ENCODE results near the gene CDHR5. TPM values are rescaled to one million over a fixed set of nuclear protein-coding genes. Genes with fewer than 3 reads are reported as not detected.

Gene CDHR5
- polyA plus RNA-seq, 1 of the 3 experiments (the other 2 are of a cell fraction) = not detected

DNA sequence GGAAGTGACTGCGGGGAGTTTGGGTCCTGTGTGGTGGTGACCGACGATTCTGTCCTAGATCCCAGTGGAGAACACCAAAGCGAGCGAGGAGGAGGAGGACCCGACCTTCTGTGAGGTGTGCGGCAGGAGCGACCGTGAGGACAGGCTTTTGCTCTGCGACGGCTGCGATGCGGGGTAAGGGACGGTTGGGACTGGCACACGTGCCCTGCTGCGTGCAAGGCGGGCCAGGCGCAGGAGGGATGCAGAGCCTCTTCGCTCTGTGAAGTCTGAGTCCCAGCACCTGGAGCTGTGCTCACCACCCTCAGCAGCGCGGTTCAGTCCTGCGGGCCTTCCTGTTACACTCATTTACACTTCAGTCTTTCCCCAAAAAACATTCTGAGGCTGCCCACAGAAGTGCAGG, 32.3 kb downstream of the CDHR5 start:
- no peak overlapping the region for H3K4me3 ChIP-seq (ENCODE audit: low read depth in 2 of 2, low read length in 1 of 2)
- peaks cover 51% of the 10 kb centered on the region for H3K79me2 ChIP-seq (ENCODE audit: insufficient read depth)
- no peak overlapping the region for H3K27ac ChIP-seq (ENCODE audit: low read depth in 2 of 2, low read length in 1 of 2)
- no peaks in the 10 kb centered on the region for H3K9me2 ChIP-seq
- H3K36me3 ChIP-seq (replicated peaks in 1 of 2; ENCODE audit: control insufficient read depth in 1 of 2, insufficient read depth in 2 of 2, low read length in 1 of 2) = peaks cover 42 to 72% of the 10 kb centered on the region in 2 experiments
- peaks cover 10% of the 10 kb centered on the region for H3F3A ChIP-seq (replicated peaks; ENCODE audit: insufficient read depth)
- TF ChIP-seq NRF1 (IDR thresholded peaks at IDR 0.05; ENCODE audit: low read depth, low read length) (no peak), GABPA (IDR thresholded peaks at IDR 0.05; ENCODE audit: low read depth) (no peak), CHD2 (IDR thresholded peaks at IDR 0.05; ENCODE audit: low read length, partially characterized antibody) (no peak), SMC3 (IDR thresholded peaks at IDR 0.05; ENCODE audit: low read depth, low read length) (no peak), RFX5 (IDR thresholded peaks at IDR 0.05; ENCODE audit: low read length) (no peak)
- TF ChIP-seq, protein P1, sequence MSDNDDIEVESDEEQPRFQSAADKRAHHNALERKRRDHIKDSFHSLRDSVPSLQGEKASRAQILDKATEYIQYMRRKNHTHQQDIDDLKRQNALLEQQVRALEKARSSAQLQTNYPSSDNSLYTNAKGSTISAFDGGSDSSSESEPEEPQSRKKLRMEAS (IDR thresholded peaks at IDR 0.05; ENCODE audit: low read depth) = no peak
- TF ChIP-seq, protein P2, sequence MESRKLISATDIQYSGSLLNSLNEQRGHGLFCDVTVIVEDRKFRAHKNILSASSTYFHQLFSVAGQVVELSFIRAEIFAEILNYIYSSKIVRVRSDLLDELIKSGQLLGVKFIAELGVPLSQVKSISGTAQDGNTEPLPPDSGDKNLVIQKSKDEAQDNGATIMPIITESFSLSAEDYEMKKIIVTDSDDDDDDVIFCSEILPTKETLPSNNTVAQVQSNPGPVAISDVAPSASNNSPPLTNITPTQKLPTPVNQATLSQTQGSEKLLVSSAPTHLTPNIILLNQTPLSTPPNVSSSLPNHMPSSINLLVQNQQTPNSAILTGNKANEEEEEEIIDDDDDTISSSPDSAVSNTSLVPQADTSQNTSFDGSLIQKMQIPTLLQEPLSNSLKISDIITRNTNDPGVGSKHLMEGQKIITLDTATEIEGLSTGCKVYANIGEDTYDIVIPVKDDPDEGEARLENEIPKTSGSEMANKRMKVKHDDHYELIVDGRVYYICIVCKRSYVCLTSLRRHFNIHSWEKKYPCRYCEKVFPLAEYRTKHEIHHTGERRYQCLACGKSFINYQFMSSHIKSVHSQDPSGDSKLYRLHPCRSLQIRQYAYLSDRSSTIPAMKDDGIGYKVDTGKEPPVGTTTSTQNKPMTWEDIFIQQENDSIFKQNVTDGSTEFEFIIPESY (IDR thresholded peaks at IDR 0.05; ENCODE audit: borderline replicate concordance, low read depth) = no peak
- no peak for DNase-seq
- over 99% methylated on average over 21 of the region's 22 CpGs for WGBS (ENCODE audit: low lambda C conversion rate)
- H3K4me2 ChIP-seq = no peak overlapping the region
- no peaks in the 10 kb centered on the region for H3K9me3 ChIP-seq
- no peak overlapping the region for H2AFZ ChIP-seq (ENCODE audit: low read depth)
- no peaks in the 10 kb centered on the region for H3K27me3 ChIP-seq (ENCODE audit: insufficient read depth)
- no peaks in the 10 kb centered on the region for H3K4me1 ChIP-seq (ENCODE audit: control insufficient read depth in 1 of 2, insufficient read depth in 2 of 2, low read depth in 1 of 2, low read length in 1 of 2)
- no peak overlapping the region for H3K9ac ChIP-seq
- H4K20me1 ChIP-seq (ENCODE audit: insufficient read depth) = peaks cover 48% of the 10 kb centered on the region
- POLR2A ChIA-PET = no interaction called here
- CTCF ChIA-PET = no interaction called here

DNA sequence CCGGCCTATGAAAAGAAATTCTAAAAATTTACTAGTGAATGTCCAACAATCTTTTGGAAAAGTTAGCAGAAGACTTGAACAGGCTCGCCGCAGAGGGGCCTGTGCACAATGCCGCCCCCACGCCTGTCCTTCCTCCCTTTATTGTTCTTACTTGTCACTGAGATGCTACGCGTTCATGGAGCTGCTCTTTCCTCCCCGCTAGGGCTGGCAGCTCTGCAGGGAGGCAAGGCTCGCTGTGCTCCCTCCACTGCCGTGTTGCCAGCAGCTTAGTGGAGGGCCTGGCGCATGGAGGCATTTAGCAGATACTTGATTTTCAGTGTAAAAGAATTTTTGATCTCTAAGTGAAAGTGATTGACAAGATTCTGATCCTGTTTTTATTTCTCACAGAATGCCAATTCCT, 33.8 kb downstream of the CDHR5 start:
- Histone ChIP-seq H3K4me3 (ENCODE audit: low read depth in 2 of 2, low read length in 1 of 2) (no peak overlapping the region), H3K27ac (ENCODE audit: low read depth in 2 of 2, low read length in 1 of 2) (no peak overlapping the region), H3K9me2 (no peaks in the 10 kb centered on the region), H3K27me3 (ENCODE audit: insufficient read depth) (no peaks in the 10 kb centered on the region), H3K79me2 (ENCODE audit: insufficient read depth) (peaks cover 57% of the 10 kb centered on the region), H4K20me1 (ENCODE audit: insufficient read depth) (peaks cover 54% of the 10 kb centered on the region), H3K9me3 (no peaks in the 10 kb centered on the region), H3K4me1 (ENCODE audit: control insufficient read depth in 1 of 2, insufficient read depth in 2 of 2, low read depth in 1 of 2, low read length in 1 of 2) (no peaks in the 10 kb centered on the region), H3K36me3 (replicated peaks in 1 of 2; ENCODE audit: control insufficient read depth in 1 of 2, insufficient read depth in 2 of 2, low read length in 1 of 2) (peaks cover 46 to 72% of the 10 kb centered on the region in 2 experiments), H2AFZ (ENCODE audit: low read depth) (no peak overlapping the region), H3K9ac (no peak overlapping the region), H3F3A (replicated peaks; ENCODE audit: insufficient read depth) (peaks cover 12% of the 10 kb centered on the region), H3K4me2 (no peak overlapping the region)
- ChIA-PET POLR2A (interaction anchor here (0.6 kb wide), 1 partner anchor 337 kb away, joined by 3 read pairs; no protein-coding TSS in a partner anchor), CTCF (interaction anchor here (0.6 kb wide), 1 partner anchor 36 kb away, joined by 4 read pairs; no protein-coding TSS in a partner anchor)
- 82% methylated on average over 11 of the region's 11 CpGs for WGBS (ENCODE audit: low lambda C conversion rate)
- DNase-seq = no peak
- TF ChIP-seq, protein P3, sequence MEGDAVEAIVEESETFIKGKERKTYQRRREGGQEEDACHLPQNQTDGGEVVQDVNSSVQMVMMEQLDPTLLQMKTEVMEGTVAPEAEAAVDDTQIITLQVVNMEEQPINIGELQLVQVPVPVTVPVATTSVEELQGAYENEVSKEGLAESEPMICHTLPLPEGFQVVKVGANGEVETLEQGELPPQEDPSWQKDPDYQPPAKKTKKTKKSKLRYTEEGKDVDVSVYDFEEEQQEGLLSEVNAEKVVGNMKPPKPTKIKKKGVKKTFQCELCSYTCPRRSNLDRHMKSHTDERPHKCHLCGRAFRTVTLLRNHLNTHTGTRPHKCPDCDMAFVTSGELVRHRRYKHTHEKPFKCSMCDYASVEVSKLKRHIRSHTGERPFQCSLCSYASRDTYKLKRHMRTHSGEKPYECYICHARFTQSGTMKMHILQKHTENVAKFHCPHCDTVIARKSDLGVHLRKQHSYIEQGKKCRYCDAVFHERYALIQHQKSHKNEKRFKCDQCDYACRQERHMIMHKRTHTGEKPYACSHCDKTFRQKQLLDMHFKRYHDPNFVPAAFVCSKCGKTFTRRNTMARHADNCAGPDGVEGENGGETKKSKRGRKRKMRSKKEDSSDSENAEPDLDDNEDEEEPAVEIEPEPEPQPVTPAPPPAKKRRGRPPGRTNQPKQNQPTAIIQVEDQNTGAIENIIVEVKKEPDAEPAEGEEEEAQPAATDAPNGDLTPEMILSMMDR (IDR thresholded peaks at IDR 0.05) = no peak
- no peak for TF ChIP-seq JUND (IDR thresholded peaks at IDR 0.05)
- no peak for TF ChIP-seq MEF2A (IDR thresholded peaks at IDR 0.05; ENCODE audit: borderline replicate concordance, low read depth)
- TF ChIP-seq RAD21 (IDR thresholded peaks at IDR 0.05; ENCODE audit: low read length) = no peak
- no peak for TF ChIP-seq FOSL2 (IDR thresholded peaks at IDR 0.05; ENCODE audit: borderline replicate concordance, low read depth)
- no peak for TF ChIP-seq TAF1 (IDR thresholded peaks at IDR 0.05; ENCODE audit: borderline replicate concordance, low read depth, low read length)
- TF ChIP-seq EP300 (IDR thresholded peaks at IDR 0.05; ENCODE audit: borderline replicate concordance in 1 of 2, low read depth in 1 of 2, low read length in 1 of 2) = no peak
- TF ChIP-seq MXI1 (IDR thresholded peaks at IDR 0.05; ENCODE audit: low read depth, low read length) = no peak
- TF ChIP-seq NFIC (IDR thresholded peaks at IDR 0.05; ENCODE audit: borderline replicate concordance) = no peak
- TF ChIP-seq NRF1 (IDR thresholded peaks at IDR 0.05; ENCODE audit: low read depth, low read length) = no peak
- no peak for TF ChIP-seq EZH2phosphoT487 (IDR thresholded peaks at IDR 0.05; ENCODE audit: borderline replicate concordance, low read depth)
